Stimulated activated CD8-positive, alpha-beta memory T cell treated with anti-CD3 and anti-CD28 coated beads, Interleukin-7, amount 100 ng/mL, for 24 hours (primary cell): ENCODE measurements around the gene PNLIPRP3.
"Not testable (repeated sequence)": the region's sequence is repeated elsewhere in the genome, so short reads cannot be mapped to it uniquely, and the experiment has no call there.

ENCODE experiments used
- DNase-seq: peaks from one replicate; pipeline ENCODE4 v3.0.0-alpha.2; 2020; ENCODE audit warnings: low read depth

The PNLIPRP3 gene

GRCh38 chr10:116427671-116428070 lies at the start of gene PNLIPRP3:
PNLIPRP3 (plus strand) TSS chr10:116427847; CDS start chr10:116428013, 166 bp downstream.
- DNase-seq: no peak

- DNase-seq: no peak
Observed at GRCh38 chr10:116382290-116382689, 45.4 kb upstream of the PNLIPRP3 start.

GRCh38 chr10:116385311-116385710 lies 42.3 kb upstream of the PNLIPRP3 start:
- no peak for DNase-seq

GRCh38 chr10:116385994-116386809 lies 41.4 kb upstream of the PNLIPRP3 start:
- DNase-seq: no peak

- not testable (repeated sequence) for DNase-seq
Observed at GRCh38 chr10:116393246-116393831, 34.3 kb upstream of the PNLIPRP3 start.

GRCh38 chr10:116395223-116395985 lies 32.2 kb upstream of the PNLIPRP3 start:
- DNase-seq: no peak

- DNase-seq: no peak
Observed at GRCh38 chr10:116398224-116398623, 29.4 kb upstream of the PNLIPRP3 start.

- DNase-seq: no peak
Observed at GRCh38 chr10:116402858-116403257, 24.8 kb upstream of the PNLIPRP3 start.

GRCh38 chr10:116403740-116404250 lies 23.9 kb upstream of the PNLIPRP3 start:
- DNase-seq: no peak

GRCh38 chr10:116408719-116409118 lies 18.9 kb upstream of the PNLIPRP3 start:
- DNase-seq: no peak

- DNase-seq: no peak
Observed at GRCh38 chr10:116410351-116410750, 17.3 kb upstream of the PNLIPRP3 start.

GRCh38 chr10:116417821-116418220 lies 9.8 kb upstream of the PNLIPRP3 start:
- no peak for DNase-seq

- DNase-seq: no peak
Observed at GRCh38 chr10:116418389-116418788, 9.3 kb upstream of the PNLIPRP3 start.

- DNase-seq: no peak
Observed at GRCh38 chr10:116421815-116422214, 5.8 kb upstream of the PNLIPRP3 start.

GRCh38 chr10:116429288-116429977 lies 1.8 kb downstream of the PNLIPRP3 start:
- DNase-seq: no peak

GRCh38 chr10:116430288-116430687 lies 2.6 kb downstream of the PNLIPRP3 start:
- DNase-seq: no peak

- DNase-seq: no peak
Observed at GRCh38 chr10:116431598-116431997, 4.0 kb downstream of the PNLIPRP3 start.

- no peak for DNase-seq
Observed at GRCh38 chr10:116437076-116437692, 9.5 kb downstream of the PNLIPRP3 start.

GRCh38 chr10:116440330-116441030 lies 12.8 kb downstream of the PNLIPRP3 start:
- DNase-seq: no peak

GRCh38 chr10:116444527-116445142 lies 17.0 kb downstream of the PNLIPRP3 start:
- no peak for DNase-seq
